B cell (primary cell): Measurements from ENCODE around the gene UPF3B. TPM values are rescaled to one million over a fixed set of nuclear protein-coding genes. Genes with fewer than 3 reads are reported as not detected.

Experiments
- ATAC-seq: fragments of 200-7000 bp; cut with Tn5 transposase; one replicate; pipeline ENCODE4 v1.10.0; 2021; ENCODE audit warnings: low read depth, mild to moderate bottlenecking, moderate number of reproducible peaks, moderate library complexity
- CTCF ChIA-PET: fragments of 350-600 bp; sonication (Branson Sonifier 250); formaldehyde crosslinking; loops from one replicate; lab custom pipeline; 2021; ENCODE audit warnings: antibody characterized with exemption, inconsistent platforms; lab: Charles Lee
- POLR2A ChIA-PET: fragments of 350-600 bp; sonication (Branson Sonifier 250); formaldehyde crosslinking; loops from one replicate; lab custom pipeline; 2021; ENCODE audit warnings: antibody characterized with exemption; lab: Charles Lee
- DNase-seq: peaks from one replicate; pipeline ENCODE4 v3.0.0; 2013
- H2AFZ ChIP-seq: 2 replicates; pipeline ENCODE4 v1.6.1; 2012; ENCODE audit warnings: mild to moderate bottlenecking, low read depth, low read length; ENCODE audit not compliant: insufficient read depth, poor library complexity, severe bottlenecking
- H3K27ac ChIP-seq, 2 donors: 1 replicate in 1 of 2; 2 replicates in 1 of 2; pipeline ENCODE4 v1.5.1; 2012 to 2013; ENCODE audit warnings: low read length in 2 of 2, mild to moderate bottlenecking in 2 of 2, moderate library complexity in 1 of 2
- H3K27me3 ChIP-seq, 4 experiments: fragments of 200-600 bp in 1 of 4; sonication (generic) in 1 of 4; replicated peaks in 1 of 4; 1 replicate in 2 of 4; 2 replicates in 2 of 4; pipeline versions ENCODE4 v1.6.1 to v1.7.0; 2013 to 2016; ENCODE audit warnings: low read length in 3 of 4, mild to moderate bottlenecking in 2 of 4, mixed read lengths in 1 of 4, moderate library complexity in 1 of 4; ENCODE audit not compliant: insufficient read depth in 4 of 4, control insufficient read depth in 3 of 4; ENCODE audit errors: control extremely low read depth in 1 of 4
- H3K36me3 ChIP-seq, 2 experiments: replicated peaks in 1 of 2; 1 replicate in 1 of 2; 2 replicates in 1 of 2; pipeline versions ENCODE4 v1.6.1 to v1.7.1; 2013; ENCODE audit warnings: low read length in 1 of 2; ENCODE audit not compliant: insufficient read depth in 2 of 2, control insufficient read depth in 1 of 2; ENCODE audit errors: control extremely low read depth in 1 of 2, extremely low read depth in 1 of 2
- H3K4me1 ChIP-seq, 2 donors: fragments of 200-600 bp in 1 of 2; sonication (generic) in 1 of 2; 1 replicate in 1 of 2; 2 replicates in 1 of 2; pipeline versions ENCODE4 v1.5.1 to v1.6.1; 2013 to 2017; ENCODE audit warnings: low read length in 2 of 2; ENCODE audit not compliant: control insufficient read depth in 2 of 2, insufficient read depth in 2 of 2
- H3K4me2 ChIP-seq: replicated peaks from 2 replicates; pipeline ENCODE3; 2012; ENCODE audit warnings: mild to moderate bottlenecking, low read depth, low read length; ENCODE audit not compliant: poor library complexity, severe bottlenecking
- H3K4me3 ChIP-seq, 5 experiments: fragments of 200-600 bp in 1 of 5; sonication (generic) in 1 of 5; 1 replicate in 3 of 5; 2 replicates in 2 of 5; pipeline versions ENCODE4 v1.5.1 to v1.7.0; 2011 to 2016; ENCODE audit warnings: low read length in 4 of 5, mild to moderate bottlenecking in 4 of 5, low read depth in 2 of 5, control low read depth in 1 of 5, moderate library complexity in 1 of 5; ENCODE audit not compliant: insufficient read depth in 1 of 5; ENCODE audit errors: control extremely low read depth in 1 of 5, extremely low read depth in 1 of 5
- H3K79me2 ChIP-seq: fragments of 200-600 bp; sonication (generic); one replicate; pipeline ENCODE4 v1.6.0; 2016; ENCODE audit warnings: low read length; ENCODE audit not compliant: control insufficient read depth, insufficient read depth
- H3K9ac ChIP-seq: fragments of 200-600 bp; sonication (generic); 2 replicates; pipeline ENCODE4 v1.6.1; 2017; ENCODE audit warnings: mild to moderate bottlenecking, low read length, moderate library complexity
- H3K9me3 ChIP-seq, 3 donors: one replicate each; pipeline versions ENCODE4 v1.6.1 to v1.7.1; 2013; ENCODE audit warnings: low read length in 2 of 3; ENCODE audit not compliant: control insufficient read depth in 2 of 3, insufficient read depth in 1 of 3; ENCODE audit errors: control extremely low read depth in 1 of 3
- H4K20me1 ChIP-seq: 2 replicates; pipeline ENCODE4 v1.6.0; 2012; ENCODE audit warnings: mild to moderate bottlenecking, low read length; ENCODE audit not compliant: insufficient read depth, control insufficient read depth, poor library complexity, severe bottlenecking
- H3K27ac Mint-ChIP-seq: one replicate; pipeline ENCODE4 v1.8.0; 2021; ENCODE audit warnings: mixed read lengths
- H3K27me3 Mint-ChIP-seq: one replicate; pipeline ENCODE4 v1.8.0; 2021; ENCODE audit warnings: mixed read lengths
- H3K4me1 Mint-ChIP-seq: one replicate; pipeline ENCODE4 v1.8.0; 2021; ENCODE audit warnings: mixed read lengths
- H3K4me3 Mint-ChIP-seq: one replicate; pipeline ENCODE4 v1.8.0; 2021; ENCODE audit warnings: mixed read lengths
- H3K9me3 Mint-ChIP-seq: one replicate; pipeline ENCODE4 v1.8.0; 2022; ENCODE audit warnings: mixed read lengths; ENCODE audit not compliant: insufficient read depth
- EZH2 ChIP-seq: IDR thresholded peaks from 2 replicates; pipeline ENCODE4 v1.6.1; 2012; ENCODE audit warnings: borderline replicate concordance, low read depth, mild to moderate bottlenecking, moderate library complexity, low read length; ENCODE audit not compliant: insufficient read depth, poor library complexity, severe bottlenecking
- WGBS: methylation state at CpG from one replicate; pipeline ENCODE4 v1.1.5; 2013; ENCODE audit warnings: missing lambda C conversion rate; ENCODE audit not compliant: insufficient coverage; 5-methylcytosine and 5-hydroxymethylcytosine counted together
- intact Hi-C: fragments of 100-400 bp; cut with micrococcal nuclease; formaldehyde crosslinking; loops from one replicate; pipeline ENCODE4 v1.10.0; 2022
- polyA plus RNA-seq: library from polyadenylated mRNA; depleted of rRNA; stranded (reverse); fragments of >200 nt; gene quantifications from 2 replicates; pipeline ENCODE4 v1.2.3, GENCODE V29; 2012
- total RNA-seq, 2 donors: library from RNA; stranded (reverse); fragments of 120-200 nt in 1 of 2; gene quantifications; 1 replicate in 1 of 2; 2 replicates in 1 of 2; pipeline versions ENCODE4 v1.2.3 to v1.2.4, GENCODE V29; 2013 to 2022
- TF ChIP-seq, protein P1 (sequence below): fragments of 200-600 bp; IDR thresholded peaks from one replicate; pipeline ENCODE4 v1.8.0; 2022; ENCODE audit warnings: antibody characterized with exemption, mild to moderate bottlenecking

Gene UPF3B
- total and polyA plus RNA-seq, 2 donors (not counting 1 experiment from before 2014, with no cell fraction given), result 3.6 to 22.1 TPM

DNA sequence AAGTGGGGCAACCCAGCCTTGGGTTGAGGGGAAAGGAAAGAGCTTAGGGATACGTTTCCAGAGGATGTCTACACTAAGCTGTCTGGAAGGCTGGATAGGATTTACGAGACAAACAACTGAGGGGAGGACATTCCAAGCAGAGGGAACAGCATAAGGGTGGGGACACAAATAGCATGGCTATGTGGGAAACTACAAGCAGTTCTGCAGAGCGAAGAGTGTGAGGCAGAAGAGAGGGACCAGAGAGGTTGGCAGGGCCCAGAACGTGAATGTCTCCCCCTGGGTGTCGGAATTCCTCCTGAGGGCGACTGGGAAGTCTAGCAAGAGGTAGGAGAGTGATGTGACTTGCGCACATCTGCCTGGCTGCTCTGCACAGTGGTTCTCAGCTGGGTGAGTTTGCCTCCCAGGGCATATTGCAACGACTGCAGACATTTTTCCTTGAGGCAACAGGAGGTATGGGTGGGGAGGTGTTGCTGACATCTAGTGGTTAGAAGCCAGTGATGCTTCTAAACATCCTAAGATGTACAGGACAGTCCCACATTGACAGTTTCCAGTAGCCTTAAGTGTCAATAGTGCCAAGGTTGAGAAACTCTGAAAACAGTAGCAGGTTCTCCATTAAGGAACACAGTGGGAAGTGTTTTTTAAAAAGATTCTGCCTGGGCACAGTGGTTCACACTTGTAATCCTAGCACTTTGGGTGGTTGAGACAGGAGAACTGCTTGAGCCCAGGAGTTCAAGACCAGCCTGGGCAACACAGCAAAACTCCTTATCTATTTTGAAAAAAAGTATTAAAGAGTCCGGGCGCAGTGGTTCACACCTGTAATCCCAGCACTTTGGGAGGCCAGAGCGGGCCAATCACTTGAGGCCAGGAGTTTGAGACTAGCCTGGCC is 28.0 kb upstream of the UPF3B start:
- Histone ChIP-seq H3K9ac (no peak overlapping the region), H3K79me2 (no peaks in the 10 kb centered on the region), H3K27me3 (no peaks in the 10 kb centered on the region), H4K20me1 (no peaks in the 10 kb centered on the region), H3K4me2 (no peak overlapping the region), H2AFZ (no peak overlapping the region), H3K9me3 (no peaks in the 10 kb centered on the region), H3K36me3 (peaks cover 0 to 8% of the 10 kb centered on the region in 2 experiments), H3K4me3 (no peak overlapping the region), H3K27ac (no peak overlapping the region), H3K4me1 (peaks cover 0 to 5% of the 10 kb centered on the region in 2 donors)
- CTCF ChIA-PET, result interaction anchor here (0.5 to 0.9 kb wide), 3 partner anchors 46 to 103 kb away, joined by 3 to 4 read pairs (median 3); partner anchors contain the start of gene RPL39
- Mint-ChIP-seq H3K4me3 (no peak overlapping the region), H3K4me1 (peaks cover 12% of the 10 kb centered on the region), H3K27me3 (no peaks in the 10 kb centered on the region), H3K27ac (no peak overlapping the region), H3K9me3 (no peaks in the 10 kb centered on the region)
- POLR2A ChIA-PET, result no interaction called here
- intact Hi-C loops, result loop anchor here (1.0 to 2.0 kb wide), 2 partner anchors 364 to 392 kb away; no protein-coding TSS in a partner anchor
- peak; percentile 63 for ATAC-seq
- peak; percentile 58 for DNase-seq
- WGBS, result 94% methylated on average over 7 of the region's 11 CpGs
- TF ChIP-seq, protein P1, sequence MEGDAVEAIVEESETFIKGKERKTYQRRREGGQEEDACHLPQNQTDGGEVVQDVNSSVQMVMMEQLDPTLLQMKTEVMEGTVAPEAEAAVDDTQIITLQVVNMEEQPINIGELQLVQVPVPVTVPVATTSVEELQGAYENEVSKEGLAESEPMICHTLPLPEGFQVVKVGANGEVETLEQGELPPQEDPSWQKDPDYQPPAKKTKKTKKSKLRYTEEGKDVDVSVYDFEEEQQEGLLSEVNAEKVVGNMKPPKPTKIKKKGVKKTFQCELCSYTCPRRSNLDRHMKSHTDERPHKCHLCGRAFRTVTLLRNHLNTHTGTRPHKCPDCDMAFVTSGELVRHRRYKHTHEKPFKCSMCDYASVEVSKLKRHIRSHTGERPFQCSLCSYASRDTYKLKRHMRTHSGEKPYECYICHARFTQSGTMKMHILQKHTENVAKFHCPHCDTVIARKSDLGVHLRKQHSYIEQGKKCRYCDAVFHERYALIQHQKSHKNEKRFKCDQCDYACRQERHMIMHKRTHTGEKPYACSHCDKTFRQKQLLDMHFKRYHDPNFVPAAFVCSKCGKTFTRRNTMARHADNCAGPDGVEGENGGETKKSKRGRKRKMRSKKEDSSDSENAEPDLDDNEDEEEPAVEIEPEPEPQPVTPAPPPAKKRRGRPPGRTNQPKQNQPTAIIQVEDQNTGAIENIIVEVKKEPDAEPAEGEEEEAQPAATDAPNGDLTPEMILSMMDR, result peak; percentile 54
- TF ChIP-seq EZH2, result no peak

GRCh38 chrX:119880076-119880475 is 27.3 kb upstream of the UPF3B start:
- Histone ChIP-seq H3K4me1 (peaks cover 0 to 5% of the 10 kb centered on the region in 2 donors), H3K9ac (no peak overlapping the region), H3K4me3 (no peak overlapping the region), H3K4me2 (no peak overlapping the region), H3K27me3 (no peaks in the 10 kb centered on the region), H4K20me1 (no peaks in the 10 kb centered on the region), H3K36me3 (peaks cover 0 to 8% of the 10 kb centered on the region in 2 experiments), H3K9me3 (no peaks in the 10 kb centered on the region), H2AFZ (no peak overlapping the region), H3K79me2 (no peaks in the 10 kb centered on the region), H3K27ac (no peak overlapping the region)
- DNase-seq, result peak; percentile 42
- Mint-ChIP-seq H3K4me3 (no peak overlapping the region), H3K27me3 (no peaks in the 10 kb centered on the region), H3K4me1 (peaks cover 12% of the 10 kb centered on the region), H3K27ac (peak overlapping the region; percentile 20), H3K9me3 (no peaks in the 10 kb centered on the region)
- ATAC-seq, result no peak
- TF ChIP-seq, protein P1, result no peak
- TF ChIP-seq EZH2, result no peak
- intact Hi-C loops, result loop anchor here (2.0 kb wide), 1 partner anchor 391 kb away; no protein-coding TSS in a partner anchor
- ChIA-PET CTCF (interaction anchor here (0.7 to 0.9 kb wide), 2 partner anchors 89 to 102 kb away, joined by 3 to 4 read pairs; partner anchors contain the start of gene RPL39), POLR2A (no interaction called here)
- WGBS, result 60% methylated on average over 1 of the region's 5 CpGs
